Measurements from ENCODE around the gene CHCHD1. TPM values are rescaled to one million over a fixed set of nuclear protein-coding genes. Genes with fewer than 3 reads are reported as not detected.

Gene CHCHD1
- total RNA-seq, 4 donors from 2014 or later = 14.1 to 57.3 (median 28.9) TPM

DNA sequence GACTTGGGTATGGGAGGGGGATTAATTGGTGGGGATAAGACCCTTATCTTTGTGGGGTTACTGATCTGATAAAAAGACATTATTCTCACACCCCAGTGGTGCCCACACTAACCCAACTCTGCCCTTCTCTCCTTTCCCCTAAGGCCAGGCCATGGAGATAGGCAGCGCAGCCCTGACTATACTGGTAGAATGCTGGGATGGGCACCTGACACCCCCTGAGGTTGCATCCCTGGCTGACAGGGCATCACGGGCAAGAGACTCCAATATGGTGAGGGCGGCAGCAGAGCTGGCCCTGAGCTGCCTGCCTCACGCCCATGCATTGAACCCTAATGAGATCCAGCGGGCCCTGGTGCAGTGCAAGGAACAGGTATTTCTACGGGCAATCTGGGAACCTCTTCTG, 16.2 kb downstream of the CHCHD1 start:
- no peaks in the 10 kb centered on the region for H3K27me3 ChIP-seq
- H3K9me3 ChIP-seq = no peaks in the 10 kb centered on the region
- H3K27ac ChIP-seq = no peak overlapping the region
- DNase-seq = no peak
- peaks cover 80 to 87% of the 10 kb centered on the region in 2 donors for H3K36me3 ChIP-seq
- intact Hi-C loops (cut with DNase I) = no loop called here
- TF ChIP-seq, protein P1, sequence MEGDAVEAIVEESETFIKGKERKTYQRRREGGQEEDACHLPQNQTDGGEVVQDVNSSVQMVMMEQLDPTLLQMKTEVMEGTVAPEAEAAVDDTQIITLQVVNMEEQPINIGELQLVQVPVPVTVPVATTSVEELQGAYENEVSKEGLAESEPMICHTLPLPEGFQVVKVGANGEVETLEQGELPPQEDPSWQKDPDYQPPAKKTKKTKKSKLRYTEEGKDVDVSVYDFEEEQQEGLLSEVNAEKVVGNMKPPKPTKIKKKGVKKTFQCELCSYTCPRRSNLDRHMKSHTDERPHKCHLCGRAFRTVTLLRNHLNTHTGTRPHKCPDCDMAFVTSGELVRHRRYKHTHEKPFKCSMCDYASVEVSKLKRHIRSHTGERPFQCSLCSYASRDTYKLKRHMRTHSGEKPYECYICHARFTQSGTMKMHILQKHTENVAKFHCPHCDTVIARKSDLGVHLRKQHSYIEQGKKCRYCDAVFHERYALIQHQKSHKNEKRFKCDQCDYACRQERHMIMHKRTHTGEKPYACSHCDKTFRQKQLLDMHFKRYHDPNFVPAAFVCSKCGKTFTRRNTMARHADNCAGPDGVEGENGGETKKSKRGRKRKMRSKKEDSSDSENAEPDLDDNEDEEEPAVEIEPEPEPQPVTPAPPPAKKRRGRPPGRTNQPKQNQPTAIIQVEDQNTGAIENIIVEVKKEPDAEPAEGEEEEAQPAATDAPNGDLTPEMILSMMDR (IDR thresholded peaks at IDR 0.05) = no peak
- no peak for TF ChIP-seq POLR2A (IDR thresholded peaks at IDR 0.05)
- 98% methylated on average over 6 of the region's 6 CpGs for WGBS, 2 donors
- H3K4me3 ChIP-seq (replicated peaks in 1 of 3) = no peak overlapping the region
- no peaks in the 10 kb centered on the region for H3K4me1 ChIP-seq

- Histone ChIP-seq H3K27me3 (no peaks in the 10 kb centered on the region), H3K36me3 (peaks cover 80 to 85% of the 10 kb centered on the region in 2 donors), H3K9me3 (no peaks in the 10 kb centered on the region), H3K4me1 (no peaks in the 10 kb centered on the region), H3K4me3 (replicated peaks in 1 of 3) (no peak overlapping the region), H3K27ac (no peak overlapping the region)
- DNase-seq = no peak
- intact Hi-C loops (cut with DNase I) = no loop called here
- WGBS, 2 donors = 85 to 86% methylated on average over 8 to 10 of the region's 10 CpGs
- TF ChIP-seq, protein P1 (IDR thresholded peaks at IDR 0.05) = no peak
- TF ChIP-seq POLR2A (IDR thresholded peaks at IDR 0.05) = no peak
These were observed 17.2 kb downstream of the CHCHD1 start for GRCh38 chr10:73798927-73799560.

GRCh38 chr10:73799899-73800559, 18.2 kb downstream of the CHCHD1 start:
- Histone ChIP-seq H3K36me3 (peaks cover 74 to 86% of the 10 kb centered on the region in 2 donors), H3K27me3 (no peaks in the 10 kb centered on the region)

DNA sequence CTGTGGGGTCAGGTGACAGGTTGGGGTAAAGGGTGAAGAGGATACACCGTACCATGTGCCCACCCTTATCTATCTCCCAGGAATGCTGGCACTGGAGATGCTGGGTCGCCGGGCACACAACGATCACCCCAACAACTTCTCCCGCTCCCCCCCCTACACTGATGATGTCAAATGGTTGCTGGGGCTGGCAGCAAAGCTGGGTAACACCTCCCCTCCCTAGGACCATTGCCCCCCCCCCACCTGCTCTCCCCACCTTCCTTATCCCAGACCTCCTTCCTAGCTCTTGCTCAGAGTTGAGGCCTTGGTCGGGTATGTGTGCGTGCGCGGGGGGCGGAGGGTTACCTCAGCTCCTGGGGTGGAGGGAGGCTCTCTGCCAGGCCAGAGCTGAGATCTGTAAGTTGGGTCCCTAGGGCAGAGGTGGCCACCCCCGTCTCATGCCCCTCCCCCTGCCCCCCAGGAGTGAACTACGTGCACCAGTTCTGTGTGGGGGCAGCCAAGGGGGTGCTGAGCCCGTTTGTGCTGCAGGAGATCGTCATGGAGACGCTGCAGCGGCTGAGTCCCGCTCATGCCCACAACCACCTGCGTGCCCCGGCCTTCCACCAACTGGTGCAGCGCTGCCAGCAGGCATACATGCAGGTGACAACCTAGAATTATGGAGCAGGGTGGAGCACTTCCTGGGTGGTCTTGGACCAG, 18.9 kb downstream of the CHCHD1 start:
- TF ChIP-seq POLR2A (IDR thresholded peaks at IDR 0.05) = no peak
- TF ChIP-seq, protein P1 (IDR thresholded peaks at IDR 0.05) = no peak
- Histone ChIP-seq H3K27me3 (no peaks in the 10 kb centered on the region), H3K36me3 (peaks cover 74 to 86% of the 10 kb centered on the region in 2 donors), H3K9me3 (no peaks in the 10 kb centered on the region), H3K27ac (no peak overlapping the region), H3K4me1 (no peaks in the 10 kb centered on the region), H3K4me3 (replicated peaks in 1 of 3) (no peak overlapping the region)
- 85 to 90% methylated on average over 20 of the region's 20 CpGs for WGBS, 2 donors
- intact Hi-C loops (cut with DNase I) = no loop called here
- no peak for DNase-seq

More at GRCh38 chr10:73799899-73800559, 18.2 kb downstream of the CHCHD1 start:
- Histone ChIP-seq H3K27ac (no peak overlapping the region), H3K4me1 (no peaks in the 10 kb centered on the region), H3K9me3 (no peaks in the 10 kb centered on the region), H3K4me3 (replicated peaks in 1 of 3) (no peak overlapping the region)
- no peak for TF ChIP-seq POLR2A (IDR thresholded peaks at IDR 0.05)
- TF ChIP-seq, protein P1 (IDR thresholded peaks at IDR 0.05) = no peak
- DNase-seq = no peak
- 78 to 83% methylated on average over 8 to 9 of the region's 9 CpGs for whole genome bisulfite sequencing, 2 donors
- intact Hi-C loops (cut with DNase I) = no loop called here

GRCh38 chr10:73801253-73801590, 19.4 kb downstream of the CHCHD1 start:
- Histone ChIP-seq H3K4me3 (replicated peaks in 1 of 3) (no peak overlapping the region), H3K9me3 (no peaks in the 10 kb centered on the region), H3K27ac (no peak overlapping the region), H3K4me1 (no peaks in the 10 kb centered on the region), H3K27me3 (no peaks in the 10 kb centered on the region), H3K36me3 (peaks cover 76 to 87% of the 10 kb centered on the region in 2 donors)
- 88 to 98% methylated on average over 11 to 13 of the region's 13 CpGs for WGBS, 2 donors
- DNase-seq = no peak
- intact Hi-C loops (cut with DNase I) = no loop called here
- TF ChIP-seq POLR2A (IDR thresholded peaks at IDR 0.05) = no peak
- TF ChIP-seq, protein P1 (IDR thresholded peaks at IDR 0.05) = no peak
